ENCODE results near the gene INTS4.
"Not testable (repeated sequence)": the region's sequence is repeated elsewhere in the genome, so short reads cannot be mapped to it uniquely, and the experiment has no call there.

Gene INTS4

GRCh38 chr11:77854838-77855237, 139.6 kb downstream of the INTS4 start:
- H3K27ac ChIP-seq (ENCODE audit: low read length) = no peak overlapping the region
- ATAC-seq (ENCODE audit: insufficient read depth, low read depth) = no peak

GRCh38 chr11:77851503-77851902, 143.0 kb downstream of the INTS4 start:
- no peaks in the 10 kb centered on the region for H4K20me1 ChIP-seq (ENCODE audit: insufficient read depth, low read length)
- H3K9me3 ChIP-seq (ENCODE audit: insufficient read depth, low read length, severe bottlenecking) = peaks cover 14% of the 10 kb centered on the region
- no peaks in the 10 kb centered on the region for H3K4me1 ChIP-seq (ENCODE audit: insufficient read depth, low read length)
- DNase-seq = no peak
- no peak overlapping the region for H3K9ac ChIP-seq (ENCODE audit: low read depth, low read length)
- no peak for TF ChIP-seq EZH2 (IDR thresholded peaks at IDR 0.05; ENCODE audit: borderline replicate concordance, low read depth, low read length, severe bottlenecking)
- TF ChIP-seq CTCF (IDR thresholded peaks at IDR 0.05; ENCODE audit: borderline replicate concordance, extremely low read depth, low read length, poor library complexity, severe bottlenecking) = no peak
- no peak overlapping the region for H2AFZ ChIP-seq (ENCODE audit: low read depth, low read length)
- no peaks in the 10 kb centered on the region for H3K27me3 ChIP-seq (ENCODE audit: insufficient read depth, low read length, poor library complexity)
- no peak for ATAC-seq (ENCODE audit: insufficient read depth, low read depth)
- peaks cover 19% of the 10 kb centered on the region for H3K36me3 ChIP-seq (ENCODE audit: insufficient read depth, low read length)
- H3K4me3 ChIP-seq (ENCODE audit: low read depth in 1 of 2, low read length in 2 of 2) = no peak overlapping the region
- no peak overlapping the region for H3K4me2 ChIP-seq (ENCODE audit: insufficient read depth, low read length)
- H3K27ac ChIP-seq (ENCODE audit: low read length) = no peak overlapping the region
- no peaks in the 10 kb centered on the region for H3K79me2 ChIP-seq (ENCODE audit: insufficient read depth, low read length)

More at GRCh38 chr11:77854838-77855237, 139.6 kb downstream of the INTS4 start:
- H3K9me3 ChIP-seq (ENCODE audit: insufficient read depth, low read length, severe bottlenecking) = peaks cover 17% of the 10 kb centered on the region
- H3K27me3 ChIP-seq (ENCODE audit: insufficient read depth, low read length, poor library complexity) = no peaks in the 10 kb centered on the region
- no peaks in the 10 kb centered on the region for H4K20me1 ChIP-seq (ENCODE audit: insufficient read depth, low read length)
- DNase-seq = no peak
- no peak overlapping the region for H2AFZ ChIP-seq (ENCODE audit: low read depth, low read length)
- no peaks in the 10 kb centered on the region for H3K79me2 ChIP-seq (ENCODE audit: insufficient read depth, low read length)
- no peak overlapping the region for H3K4me3 ChIP-seq (ENCODE audit: low read depth in 1 of 2, low read length in 2 of 2)
- H3K36me3 ChIP-seq (ENCODE audit: insufficient read depth, low read length) = peaks cover 22% of the 10 kb centered on the region
- no peaks in the 10 kb centered on the region for H3K4me1 ChIP-seq (ENCODE audit: insufficient read depth, low read length)
- H3K4me2 ChIP-seq (ENCODE audit: insufficient read depth, low read length) = no peak overlapping the region
- no peak overlapping the region for H3K9ac ChIP-seq (ENCODE audit: low read depth, low read length)
- TF ChIP-seq EZH2 (IDR thresholded peaks at IDR 0.05; ENCODE audit: borderline replicate concordance, low read depth, low read length, severe bottlenecking) (no peak), CTCF (IDR thresholded peaks at IDR 0.05; ENCODE audit: borderline replicate concordance, extremely low read depth, low read length, poor library complexity, severe bottlenecking) (no peak)

GRCh38 chr11:77843700-77844099, 150.8 kb downstream of the INTS4 start:
- H4K20me1 ChIP-seq (ENCODE audit: insufficient read depth, low read length); H3K4me1 ChIP-seq (ENCODE audit: insufficient read depth, low read length); H3K4me2 ChIP-seq (ENCODE audit: insufficient read depth, low read length); ATAC-seq (ENCODE audit: insufficient read depth, low read depth); H3K79me2 ChIP-seq (ENCODE audit: insufficient read depth, low read length); H3K4me3 ChIP-seq (ENCODE audit: low read depth in 1 of 2, low read length in 2 of 2); H3K9me3 ChIP-seq (ENCODE audit: insufficient read depth, low read length, severe bottlenecking); H3K9ac ChIP-seq (ENCODE audit: low read depth, low read length); H3K27ac ChIP-seq (ENCODE audit: low read length); H3K27me3 ChIP-seq (ENCODE audit: insufficient read depth, low read length, poor library complexity); DNase-seq; H2AFZ ChIP-seq (ENCODE audit: low read depth, low read length): not testable (repeated sequence)
- peaks cover 22% of the 10 kb centered on the region; the same call in 1 of the 2 replicates for H3K36me3 ChIP-seq (ENCODE audit: insufficient read depth, low read length)

- Histone ChIP-seq H2AFZ (ENCODE audit: low read depth, low read length) (no peak overlapping the region), H3K36me3 (ENCODE audit: insufficient read depth, low read length) (peaks cover 22% of the 10 kb centered on the region; the same call in 1 of the 2 replicates), H3K9me3 (ENCODE audit: insufficient read depth, low read length, severe bottlenecking) (peaks cover 4% of the 10 kb centered on the region), H3K27ac (ENCODE audit: low read length) (no peak overlapping the region), H3K9ac (ENCODE audit: low read depth, low read length) (no peak overlapping the region), H3K4me2 (ENCODE audit: insufficient read depth, low read length) (no peak overlapping the region), H3K4me1 (ENCODE audit: insufficient read depth, low read length) (no peaks in the 10 kb centered on the region), H4K20me1 (ENCODE audit: insufficient read depth, low read length) (no peaks in the 10 kb centered on the region), H3K4me3 (ENCODE audit: low read depth in 1 of 2, low read length in 2 of 2) (no peak overlapping the region), H3K79me2 (ENCODE audit: insufficient read depth, low read length) (no peaks in the 10 kb centered on the region), H3K27me3 (ENCODE audit: insufficient read depth, low read length, poor library complexity) (no peaks in the 10 kb centered on the region)
- DNase-seq (no peak), ATAC-seq (ENCODE audit: insufficient read depth, low read depth) (no peak)
- TF ChIP-seq CTCF (IDR thresholded peaks at IDR 0.05; ENCODE audit: borderline replicate concordance, extremely low read depth, low read length, poor library complexity, severe bottlenecking) (no peak), EZH2 (IDR thresholded peaks at IDR 0.05; ENCODE audit: borderline replicate concordance, low read depth, low read length, severe bottlenecking) (no peak)
Observed at GRCh38 chr11:77842441-77843121, 151.9 kb downstream of the INTS4 start.

All from DND-41 (cell line).